Caco-2 (cell line): Measurements from ENCODE around the gene FBXL19. TPM values are rescaled to one million over a fixed set of nuclear protein-coding genes. Genes with fewer than 3 reads are reported as not detected.
A peak's percentile ranks its signal among the peaks of the same experiment; 100 is the strongest.

Source experiments
- BruUV-seq: library from RNA; stranded (reverse); fragments of 400-500 nt; replicated peaks from 2 replicates; lab custom pipeline; 2021; lab: Mats Ljungman, UMichigan
- CTCF ChIA-PET: fragments of 300-600 bp; sonication (Branson Sonifier 250); formaldehyde crosslinking; loops from one replicate; lab custom pipeline; 2022; ENCODE audit warnings: antibody characterized with exemption; lab: Charles Lee
- POLR2A ChIA-PET: fragments of 300-600 bp; sonication (Branson Sonifier 250); formaldehyde crosslinking; loops from one replicate; lab custom pipeline; 2022; ENCODE audit warnings: antibody characterized with exemption; lab: Charles Lee
- DNase-seq, 2 experiments: peaks; one replicate each; pipeline versions ENCODE4 v3.0.0 to v3.0.0-alpha.2; 2020 to 2022
- H3K27me3 ChIP-seq: replicated peaks from 2 replicates; pipeline ENCODE4 v1.6.0; 2011; ENCODE audit warnings: low read length; ENCODE audit not compliant: control insufficient read depth, insufficient read depth
- H3K36me3 ChIP-seq: 2 replicates; pipeline ENCODE4 v1.5.1; 2011; ENCODE audit warnings: low read length; ENCODE audit not compliant: control insufficient read depth, insufficient read depth
- H3K4me1 ChIP-seq: fragments of 250-450 bp; sonication (Bioruptor Pico); 2 replicates; pipeline ENCODE4 v1.5.1; 2020; ENCODE audit warnings: mild to moderate bottlenecking
- H3K4me3 ChIP-seq: 2 replicates; pipeline ENCODE4 v1.5.1; 2011; ENCODE audit warnings: low read depth, mild to moderate bottlenecking, control low read depth, low read length
- H3K9me3 ChIP-seq: fragments of 250-450 bp; sonication (Bioruptor Pico); 2 replicates; pipeline ENCODE4 v1.5.1; 2020; ENCODE audit warnings: mild to moderate bottlenecking, moderate library complexity
- H3K27ac Mint-ChIP-seq: one replicate; pipeline ENCODE4 v1.8.0; 2022; ENCODE audit warnings: mixed read lengths; ENCODE audit not compliant: unreplicated experiment
- H3K27me3 Mint-ChIP-seq: one replicate; pipeline ENCODE4 v1.8.0; 2022; ENCODE audit warnings: mixed read lengths; ENCODE audit not compliant: insufficient read depth, unreplicated experiment
- H3K36me3 Mint-ChIP-seq: one replicate; pipeline ENCODE4 v1.8.0; 2022; ENCODE audit warnings: mild to moderate bottlenecking, mixed read lengths; ENCODE audit not compliant: insufficient read depth, unreplicated experiment
- H3K4me1 Mint-ChIP-seq: one replicate; pipeline ENCODE4 v1.8.0; 2022; ENCODE audit warnings: low read depth, mixed read lengths; ENCODE audit not compliant: unreplicated experiment
- H3K4me3 Mint-ChIP-seq: one replicate; pipeline ENCODE4 v1.8.0; 2022; ENCODE audit warnings: mild to moderate bottlenecking, moderate library complexity, mixed read lengths; ENCODE audit not compliant: unreplicated experiment
- H3K9me3 Mint-ChIP-seq: one replicate; pipeline ENCODE4 v1.8.0; 2022; ENCODE audit warnings: mixed read lengths; ENCODE audit not compliant: unreplicated experiment
- intact Hi-C: fragments of 100-400 bp; cut with micrococcal nuclease; formaldehyde crosslinking; loops from one replicate; pipeline ENCODE4 v1.10.0; 2022; ENCODE audit not compliant: unreplicated experiment
- total RNA-seq: library from RNA; stranded (reverse); gene quantifications from 2 replicates; pipeline ENCODE4 v1.2.3, GENCODE V29; 2022
- TF ChIP-seq, protein P1 (sequence below), 2 experiments: fragments of 200-600 bp in 1 of 2; IDR thresholded peaks; 1 replicate in 1 of 2; 2 replicates in 1 of 2; pipeline versions ENCODE4 v1.5.1 to v1.8.0; 2011 to 2022; ENCODE audit warnings: antibody characterized with exemption in 1 of 2, control low read depth in 1 of 2, inconsistent platforms in 1 of 2, low read depth in 1 of 2, low read length in 1 of 2, mild to moderate bottlenecking in 1 of 2, moderate library complexity in 1 of 2; ENCODE audit not compliant: insufficient read depth in 1 of 2, severe bottlenecking in 1 of 2, unreplicated experiment in 1 of 2

Gene FBXL19
- total RNA-seq, 1 experiment from 2014 or later = 20.2 TPM

DNA sequence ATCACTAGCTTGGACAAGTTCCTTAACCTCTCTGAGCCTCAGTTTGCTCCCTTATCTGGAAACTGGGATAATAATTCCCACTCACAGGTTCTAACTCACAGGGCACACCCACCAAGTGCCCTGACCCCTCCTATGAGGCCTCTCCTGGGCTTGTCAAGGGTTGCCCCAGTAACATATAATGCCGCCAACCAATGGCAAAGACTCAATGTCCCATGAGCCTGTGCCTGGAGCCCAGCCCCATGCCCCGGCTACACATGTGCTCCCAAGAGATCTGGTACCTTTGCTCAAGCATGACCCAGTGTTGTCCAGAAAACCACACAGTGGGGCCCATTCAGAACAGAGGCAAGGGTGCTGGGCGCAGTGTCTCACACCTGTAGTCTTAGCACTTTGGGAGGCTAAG is 8.5 kb upstream of the FBXL19 start:
- no peak overlapping the region for H3K4me3 ChIP-seq
- intact Hi-C loops = no loop called here
- no TSS peak for BruUV-seq
- H3K4me1 ChIP-seq = no peaks in the 10 kb centered on the region
- TF ChIP-seq, protein P1, sequence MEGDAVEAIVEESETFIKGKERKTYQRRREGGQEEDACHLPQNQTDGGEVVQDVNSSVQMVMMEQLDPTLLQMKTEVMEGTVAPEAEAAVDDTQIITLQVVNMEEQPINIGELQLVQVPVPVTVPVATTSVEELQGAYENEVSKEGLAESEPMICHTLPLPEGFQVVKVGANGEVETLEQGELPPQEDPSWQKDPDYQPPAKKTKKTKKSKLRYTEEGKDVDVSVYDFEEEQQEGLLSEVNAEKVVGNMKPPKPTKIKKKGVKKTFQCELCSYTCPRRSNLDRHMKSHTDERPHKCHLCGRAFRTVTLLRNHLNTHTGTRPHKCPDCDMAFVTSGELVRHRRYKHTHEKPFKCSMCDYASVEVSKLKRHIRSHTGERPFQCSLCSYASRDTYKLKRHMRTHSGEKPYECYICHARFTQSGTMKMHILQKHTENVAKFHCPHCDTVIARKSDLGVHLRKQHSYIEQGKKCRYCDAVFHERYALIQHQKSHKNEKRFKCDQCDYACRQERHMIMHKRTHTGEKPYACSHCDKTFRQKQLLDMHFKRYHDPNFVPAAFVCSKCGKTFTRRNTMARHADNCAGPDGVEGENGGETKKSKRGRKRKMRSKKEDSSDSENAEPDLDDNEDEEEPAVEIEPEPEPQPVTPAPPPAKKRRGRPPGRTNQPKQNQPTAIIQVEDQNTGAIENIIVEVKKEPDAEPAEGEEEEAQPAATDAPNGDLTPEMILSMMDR (IDR thresholded peaks at IDR 0.05; ENCODE audit: insufficient read depth in 1 of 2, low read depth in 1 of 2, low read length in 1 of 2, severe bottlenecking in 1 of 2, unreplicated experiment in 1 of 2) = no peak
- no peak for DNase-seq
- no peaks in the 10 kb centered on the region for H3K27me3 ChIP-seq
- no peak overlapping the region for H3K4me3 Mint-ChIP-seq
- H3K4me1 Mint-ChIP-seq = no peaks in the 10 kb centered on the region
- no peaks in the 10 kb centered on the region for H3K36me3 ChIP-seq
- POLR2A ChIA-PET = no interaction called here
- CTCF ChIA-PET = interaction anchor here (0.7 kb wide), 1 partner anchor 388 kb away, joined by 6 read pairs; no protein-coding TSS in a partner anchor
- no peaks in the 10 kb centered on the region for H3K27me3 Mint-ChIP-seq
- no peaks in the 10 kb centered on the region for H3K9me3 ChIP-seq
- H3K36me3 Mint-ChIP-seq = no peaks in the 10 kb centered on the region
- no peaks in the 10 kb centered on the region for H3K9me3 Mint-ChIP-seq
- H3K27ac Mint-ChIP-seq = no peak overlapping the region

DNA sequence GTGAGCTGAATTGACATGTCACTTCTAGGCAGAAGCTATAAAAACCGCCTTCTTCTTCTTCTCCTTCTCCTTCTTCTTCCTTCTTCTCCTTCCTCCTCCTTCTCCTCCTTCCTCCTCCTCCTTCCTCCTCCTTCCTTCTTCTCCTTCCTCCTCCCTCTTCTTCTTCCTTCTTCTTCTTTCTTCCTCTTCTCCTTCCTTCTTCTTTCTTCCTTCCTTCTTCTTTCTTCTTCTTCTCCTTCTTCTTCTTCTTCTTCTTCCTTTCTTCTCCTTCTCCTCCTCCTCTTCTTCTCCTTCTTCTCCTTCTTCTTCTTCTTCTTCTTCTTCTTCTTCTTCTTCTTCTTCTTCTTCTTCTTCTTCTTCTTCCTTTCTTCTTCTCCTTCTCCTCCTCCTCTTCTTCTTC is 4.8 kb upstream of the FBXL19 start:
- ChIA-PET CTCF (no interaction called here), POLR2A (no interaction called here)
- Histone ChIP-seq H3K4me3 (no peak overlapping the region), H3K9me3 (no peaks in the 10 kb centered on the region), H3K36me3 (no peaks in the 10 kb centered on the region), H3K27me3 (no peaks in the 10 kb centered on the region), H3K4me1 (no peaks in the 10 kb centered on the region)
- no peaks in the 10 kb centered on the region for H3K27me3 Mint-ChIP-seq
- no peak overlapping the region for H3K4me3 Mint-ChIP-seq
- H3K9me3 Mint-ChIP-seq = no peaks in the 10 kb centered on the region
- no TSS peak for BruUV-seq
- intact Hi-C loops = no loop called here
- DNase-seq = no peak
- no peak overlapping the region for H3K27ac Mint-ChIP-seq
- peaks cover 18% of the 10 kb centered on the region for H3K36me3 Mint-ChIP-seq
- no peaks in the 10 kb centered on the region for H3K4me1 Mint-ChIP-seq
- TF ChIP-seq, protein P1 (IDR thresholded peaks at IDR 0.05; ENCODE audit: insufficient read depth in 1 of 2, low read depth in 1 of 2, low read length in 1 of 2, severe bottlenecking in 1 of 2, unreplicated experiment in 1 of 2) = no peak

DNA sequence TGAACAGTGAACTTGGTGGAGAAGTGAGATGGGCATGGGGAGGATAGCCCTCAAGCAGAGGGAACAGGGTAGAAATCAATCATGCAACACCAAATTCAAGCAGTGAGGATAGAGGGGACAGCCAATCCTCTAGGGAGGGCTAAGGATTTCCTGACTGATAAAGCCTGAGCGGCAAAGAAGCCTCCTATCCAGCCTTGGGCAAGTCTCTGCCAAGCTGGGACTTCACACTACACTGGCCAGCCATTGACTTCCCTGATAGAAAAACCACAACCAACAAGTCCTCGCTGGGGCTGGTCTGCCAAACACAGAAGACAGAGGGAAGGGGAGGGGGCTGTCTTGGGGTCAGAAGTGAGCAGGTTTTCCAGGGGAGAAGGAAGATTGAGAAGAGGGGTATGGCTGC is 2.5 kb upstream of the FBXL19 start:
- H3K36me3 Mint-ChIP-seq = peaks cover 18% of the 10 kb centered on the region
- BruUV-seq = no TSS peak
- no peaks in the 10 kb centered on the region for H3K9me3 ChIP-seq
- no peaks in the 10 kb centered on the region for H3K27me3 Mint-ChIP-seq
- H3K36me3 ChIP-seq = no peaks in the 10 kb centered on the region
- peak overlapping the region; percentile 77 for H3K27ac Mint-ChIP-seq
- TF ChIP-seq, protein P1 (IDR thresholded peaks at IDR 0.05; ENCODE audit: insufficient read depth in 1 of 2, low read depth in 1 of 2, low read length in 1 of 2, severe bottlenecking in 1 of 2, unreplicated experiment in 1 of 2) = no peak
- no peak for DNase-seq
- no peaks in the 10 kb centered on the region for H3K4me1 Mint-ChIP-seq
- H3K9me3 Mint-ChIP-seq = no peaks in the 10 kb centered on the region
- POLR2A ChIA-PET = no interaction called here
- H3K4me3 Mint-ChIP-seq = peak overlapping the region; percentile 100
- intact Hi-C loops = loop anchor here (1.0 to 10.0 kb wide), 3 partner anchors 77 to 266 kb away; partner anchors contain the start of genes FBRS, PHKG2 and PRR14
- no peaks in the 10 kb centered on the region for H3K4me1 ChIP-seq
- CTCF ChIA-PET = no interaction called here
- no peak overlapping the region for H3K4me3 ChIP-seq
- no peaks in the 10 kb centered on the region for H3K27me3 ChIP-seq
